Mesothelial cell of epicardium (in vitro differentiated cells): ENCODE results near the gene CMPK2. TPM values are rescaled to one million over a fixed set of nuclear protein-coding genes. Genes with fewer than 3 reads are reported as not detected.

ENCODE experiments used
- DNase-seq, 2 experiments: peaks; one replicate each; pipeline ENCODE4 v3.0.0; 2021; ENCODE audit warnings: low spot score in 2 of 2; ENCODE audit not compliant: unreplicated experiment in 2 of 2
- H3K27ac Mint-ChIP-seq: 2 replicates; pipeline ENCODE4 v1.8.0; 2021; ENCODE audit warnings: mixed read lengths
- H3K27me3 Mint-ChIP-seq: 2 replicates; pipeline ENCODE4 v1.8.0; 2021; ENCODE audit warnings: low read depth, mixed read lengths
- H3K36me3 Mint-ChIP-seq: 2 replicates; pipeline ENCODE4 v1.8.0; 2021; ENCODE audit warnings: mixed read lengths
- H3K4me1 Mint-ChIP-seq: 2 replicates; pipeline ENCODE4 v1.8.0; 2021; ENCODE audit warnings: mixed read lengths
- H3K4me3 Mint-ChIP-seq: 2 replicates; pipeline ENCODE4 v1.8.0; 2021; ENCODE audit warnings: mild to moderate bottlenecking, moderate library complexity, mixed read lengths
- H3K9me3 Mint-ChIP-seq: 2 replicates; pipeline ENCODE4 v1.8.0; 2021; ENCODE audit warnings: mixed read lengths
- CTCF ChIP-seq: fragments of 200-600 bp; sonication (generic); IDR thresholded peaks from one replicate; pipeline ENCODE4 v1.5.0; 2021; ENCODE audit warnings: antibody characterized with exemption; ENCODE audit not compliant: unreplicated experiment
- total RNA-seq: library from RNA; stranded (reverse); gene quantifications from 3 replicates; pipeline ENCODE4 v1.2.1, GENCODE V29; 2021

CMPK2 gene
- total RNA-seq, 1 donor from 2014 or later: 4.5 TPM

GRCh38 chr2:6814869-6815268 lies 50.8 kb downstream of the CMPK2 start:
- Mint-ChIP-seq H3K4me3 (no peak overlapping the region), H3K36me3 (no peaks in the 10 kb centered on the region), H3K27ac (no peak overlapping the region), H3K9me3 (peaks cover 9% of the 10 kb centered on the region), H3K27me3 (peaks cover 2% of the 10 kb centered on the region), H3K4me1 (no peaks in the 10 kb centered on the region)
- no peak for DNase-seq
- TF ChIP-seq CTCF: no peak

DNA sequence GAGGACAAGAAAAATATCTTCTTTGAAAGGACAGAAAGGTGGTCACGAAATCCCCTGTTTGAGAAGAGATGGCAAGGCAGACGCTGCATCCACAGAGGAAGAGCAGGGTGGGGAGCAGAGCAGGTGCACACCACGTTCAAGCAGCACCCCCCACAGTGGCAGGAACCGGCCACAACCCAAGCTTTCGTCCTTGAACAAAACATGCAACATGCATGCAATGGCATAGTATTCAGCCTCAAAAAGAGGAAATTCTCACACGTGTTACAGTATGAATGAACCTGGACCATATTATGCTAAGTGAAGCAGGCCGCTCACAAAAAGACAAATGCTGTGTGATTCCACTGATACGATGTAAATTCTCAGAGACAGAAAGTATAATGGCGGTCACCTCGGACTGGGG lies 51.4 kb downstream of the CMPK2 start:
- DNase-seq: no peak
- TF ChIP-seq CTCF: no peak
- Mint-ChIP-seq H3K27ac (no peak overlapping the region), H3K9me3 (peaks cover 9% of the 10 kb centered on the region), H3K4me3 (no peak overlapping the region), H3K36me3 (no peaks in the 10 kb centered on the region), H3K4me1 (no peaks in the 10 kb centered on the region), H3K27me3 (peaks cover 2% of the 10 kb centered on the region)

- TF ChIP-seq CTCF: no peak
- H3K27ac Mint-ChIP-seq: no peak overlapping the region
- H3K36me3 Mint-ChIP-seq: no peaks in the 10 kb centered on the region
- no peak overlapping the region for H3K4me3 Mint-ChIP-seq
- H3K27me3 Mint-ChIP-seq: peaks cover 2% of the 10 kb centered on the region
- H3K9me3 Mint-ChIP-seq: peaks cover 9% of the 10 kb centered on the region
- H3K4me1 Mint-ChIP-seq: no peaks in the 10 kb centered on the region
- no peak for DNase-seq
Observed at GRCh38 chr2:6813573-6813972, 52.1 kb downstream of the CMPK2 start.

- H3K9me3 Mint-ChIP-seq: peaks cover 9% of the 10 kb centered on the region
- H3K27ac Mint-ChIP-seq: no peak overlapping the region
- DNase-seq: no peak
- no peak for TF ChIP-seq CTCF
- peaks cover 2% of the 10 kb centered on the region for H3K27me3 Mint-ChIP-seq
- no peaks in the 10 kb centered on the region for H3K36me3 Mint-ChIP-seq
- no peak overlapping the region for H3K4me3 Mint-ChIP-seq
- H3K4me1 Mint-ChIP-seq: no peaks in the 10 kb centered on the region
Observed at GRCh38 chr2:6812857-6813530, 52.7 kb downstream of the CMPK2 start.

GRCh38 chr2:6810961-6811360 lies 54.7 kb downstream of the CMPK2 start:
- no peak for TF ChIP-seq CTCF
- no peak overlapping the region for H3K4me3 Mint-ChIP-seq
- no peak overlapping the region for H3K27ac Mint-ChIP-seq
- H3K27me3 Mint-ChIP-seq: peaks cover 5% of the 10 kb centered on the region
- no peaks in the 10 kb centered on the region for H3K36me3 Mint-ChIP-seq
- peaks cover 7% of the 10 kb centered on the region for H3K9me3 Mint-ChIP-seq
- no peak for DNase-seq
- H3K4me1 Mint-ChIP-seq: peaks cover 5% of the 10 kb centered on the region

GRCh38 chr2:6808426-6808825 lies 57.3 kb downstream of the CMPK2 start:
- Mint-ChIP-seq H3K27me3 (peaks cover 10% of the 10 kb centered on the region), H3K9me3 (no peaks in the 10 kb centered on the region), H3K4me3 (no peak overlapping the region), H3K27ac (no peak overlapping the region), H3K36me3 (no peaks in the 10 kb centered on the region), H3K4me1 (peaks cover 13% of the 10 kb centered on the region)
- DNase-seq: no peak
- TF ChIP-seq CTCF: no peak
